ENCODE results near the gene TRIM74.
"Not testable (repeated sequence)": the region's sequence is repeated elsewhere in the genome, so short reads cannot be mapped to it uniquely, and the experiment has no call there.

Gene TRIM74

DNA sequence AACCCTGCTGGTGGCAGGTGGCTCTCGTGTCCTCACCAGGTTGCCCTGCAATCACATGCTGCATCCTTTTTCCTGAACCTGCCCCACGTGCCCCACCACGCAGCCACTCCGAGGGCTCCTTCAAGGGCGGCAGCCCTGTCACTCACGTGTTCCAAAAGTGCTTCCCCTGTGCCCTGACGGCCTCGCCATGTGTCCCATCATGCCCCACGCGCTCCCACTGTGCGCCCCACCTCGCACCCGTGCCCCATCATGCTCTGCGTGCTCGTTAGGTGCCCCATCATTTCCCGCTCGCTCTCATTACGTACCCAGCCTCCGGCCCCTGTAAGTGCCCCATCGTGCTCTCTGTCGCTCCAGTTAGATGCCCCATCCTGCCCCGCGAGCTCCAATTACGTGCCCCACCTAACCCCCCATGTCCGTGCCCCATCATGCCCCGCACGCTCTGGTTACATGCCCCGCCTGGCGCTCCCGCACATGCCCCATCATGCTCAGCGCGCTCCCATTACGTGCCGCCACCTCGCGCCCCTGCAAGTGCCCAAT, at the start of gene TRIM74:
Gene TRIM74, minus strand, starts transcription at position 487 of the 537 bp plus-strand sequence. CDS start 3,309 bp downstream, outside the sequence.
- not testable (repeated sequence) for DNase-seq

DNA sequence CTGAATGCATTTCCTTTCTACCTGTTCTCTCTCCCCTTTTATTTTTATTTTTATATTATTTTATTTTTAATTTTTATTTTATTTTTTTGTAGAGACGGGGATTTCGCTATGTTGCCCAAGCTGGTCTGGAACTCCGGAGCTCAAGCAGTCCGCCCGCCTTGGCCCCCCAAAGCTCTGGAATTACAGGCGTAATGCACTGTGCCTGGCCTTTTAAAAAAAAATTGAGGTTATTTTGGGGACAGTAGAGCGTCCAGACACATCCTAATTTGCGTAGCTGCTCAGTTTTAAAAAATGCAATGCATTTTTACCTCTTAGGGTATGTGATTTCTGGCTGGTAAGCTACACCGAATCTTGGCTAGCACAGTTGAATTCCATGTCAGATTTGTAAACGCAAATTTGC, 37.2 kb upstream of the TRIM74 start:
- DNase-seq, result not testable (repeated sequence)

DNA sequence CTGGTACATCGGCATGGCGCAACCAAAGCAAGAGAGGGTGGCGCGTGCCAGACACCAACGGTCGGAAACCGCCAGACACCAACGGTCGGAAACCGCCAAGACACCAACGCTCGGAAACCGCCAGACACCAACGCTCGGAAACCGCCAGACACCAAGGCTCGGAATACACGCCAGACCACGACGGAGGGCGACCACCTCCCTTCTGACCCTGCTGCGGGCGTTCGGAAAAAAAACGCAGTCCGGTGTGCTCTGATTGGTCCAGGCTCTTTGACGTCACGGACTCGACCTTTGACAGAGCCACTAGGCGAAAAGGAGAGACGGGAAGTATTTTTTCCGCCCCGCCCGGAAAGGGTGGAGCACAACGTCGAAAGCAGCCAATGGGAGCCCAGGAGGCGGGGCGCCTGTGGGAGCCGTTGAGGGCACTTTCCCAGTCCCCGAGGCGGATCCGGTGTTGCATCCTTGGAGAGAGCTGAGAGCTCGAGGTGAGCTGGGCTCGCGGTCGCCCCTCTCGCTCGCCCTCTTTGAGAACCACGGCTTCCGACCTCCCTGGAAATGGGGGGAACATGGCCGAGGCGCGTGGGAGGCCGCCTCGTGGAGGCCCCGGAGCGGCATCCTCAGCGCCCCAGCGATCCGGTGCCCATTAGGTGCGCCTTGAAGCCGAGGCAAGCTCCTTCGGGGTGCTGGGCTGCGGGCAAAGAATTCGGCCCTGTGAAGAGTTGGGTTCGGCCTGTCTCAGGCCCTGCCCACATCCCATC, 36.6 kb upstream of the TRIM74 start:
- DNase-seq, result not testable (repeated sequence)

DNA sequence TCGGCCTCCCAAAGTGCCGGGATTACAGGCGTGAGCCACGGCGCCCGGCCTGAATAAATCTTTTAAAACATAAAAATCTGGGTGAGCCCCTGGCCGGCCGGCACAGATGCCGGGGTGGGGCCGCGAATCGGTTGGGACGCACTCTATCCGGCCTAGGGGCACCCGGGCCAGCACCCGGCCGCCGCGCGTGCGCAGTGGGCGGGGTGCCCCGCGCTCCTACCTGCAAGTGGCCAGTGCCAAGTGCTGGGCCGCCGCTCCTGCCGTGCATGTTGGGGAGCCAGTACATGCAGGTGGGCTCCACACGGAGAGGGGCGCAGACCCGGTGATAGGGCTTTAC, 36.1 kb upstream of the TRIM74 start:
- not testable (repeated sequence) for DNase-seq

DNA sequence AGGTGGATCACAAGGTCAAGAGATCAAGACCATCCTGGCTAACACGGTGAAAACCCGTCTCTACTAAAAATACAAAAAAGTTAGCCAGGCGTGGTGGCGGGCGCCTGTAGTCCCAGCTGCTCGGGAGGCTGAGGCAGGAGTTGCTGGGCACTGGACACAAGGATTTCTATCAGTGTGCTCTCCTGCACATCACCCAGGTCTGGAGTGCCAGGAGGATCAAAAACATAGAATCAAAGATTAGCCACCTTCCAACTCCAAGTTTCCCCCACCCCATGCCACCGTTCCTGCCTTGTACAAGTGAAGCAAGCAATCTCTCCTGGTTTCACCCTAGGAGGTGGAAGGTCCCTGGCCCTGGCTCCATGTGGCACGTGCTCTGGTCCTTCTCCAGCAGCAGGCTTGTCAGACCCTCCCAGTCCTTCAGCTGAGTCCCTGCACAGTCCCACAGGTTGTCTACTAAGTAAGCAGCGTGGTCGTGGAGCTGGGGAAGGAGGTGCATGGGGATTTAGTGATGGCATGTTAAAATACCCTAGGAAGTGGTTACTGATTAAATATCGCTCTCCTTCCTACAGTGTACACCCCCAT, 28.7 kb upstream of the TRIM74 start:
- not testable (repeated sequence) for DNase-seq

DNA sequence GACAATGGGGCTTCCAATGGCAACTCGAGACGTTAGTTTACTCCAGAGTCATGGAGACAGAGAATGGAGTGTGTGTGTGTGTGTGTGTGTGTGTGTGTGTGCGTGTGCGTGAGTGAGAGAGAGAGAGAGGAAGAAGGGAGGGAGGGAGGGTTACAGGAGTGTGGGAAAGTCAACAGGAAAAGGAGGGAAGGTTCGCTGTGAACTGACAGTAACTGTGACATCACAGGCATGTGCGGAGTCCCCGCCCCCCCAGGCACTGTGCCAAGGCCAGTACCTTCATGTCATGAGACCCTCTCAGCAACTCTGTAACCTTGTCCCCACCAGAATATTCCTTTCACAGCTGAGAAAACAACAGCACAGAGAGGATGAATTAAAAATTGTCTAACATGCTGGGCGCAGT, 28.2 kb upstream of the TRIM74 start:
- DNase-seq, result not testable (repeated sequence)

DNA sequence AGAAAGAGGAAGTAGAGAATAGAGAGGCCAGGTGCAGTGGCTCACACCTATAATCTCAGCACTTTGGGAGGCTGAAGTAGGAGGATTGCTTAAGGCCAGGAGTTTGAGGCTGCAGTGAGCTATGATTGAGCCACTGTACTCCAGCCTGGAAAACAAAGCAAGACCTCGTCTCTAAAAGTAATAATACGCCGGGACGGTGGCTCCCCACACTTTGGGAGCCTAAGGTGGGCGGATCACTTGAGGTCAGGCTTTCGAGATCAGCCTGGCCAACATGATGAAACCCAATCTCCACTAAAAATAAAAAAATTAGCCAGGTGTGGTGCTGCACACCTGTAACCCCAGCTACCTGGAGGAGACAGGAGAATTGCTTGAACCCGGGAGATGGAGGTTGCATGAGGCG, 26.2 kb upstream of the TRIM74 start:
- DNase-seq, result not testable (repeated sequence)

DNA sequence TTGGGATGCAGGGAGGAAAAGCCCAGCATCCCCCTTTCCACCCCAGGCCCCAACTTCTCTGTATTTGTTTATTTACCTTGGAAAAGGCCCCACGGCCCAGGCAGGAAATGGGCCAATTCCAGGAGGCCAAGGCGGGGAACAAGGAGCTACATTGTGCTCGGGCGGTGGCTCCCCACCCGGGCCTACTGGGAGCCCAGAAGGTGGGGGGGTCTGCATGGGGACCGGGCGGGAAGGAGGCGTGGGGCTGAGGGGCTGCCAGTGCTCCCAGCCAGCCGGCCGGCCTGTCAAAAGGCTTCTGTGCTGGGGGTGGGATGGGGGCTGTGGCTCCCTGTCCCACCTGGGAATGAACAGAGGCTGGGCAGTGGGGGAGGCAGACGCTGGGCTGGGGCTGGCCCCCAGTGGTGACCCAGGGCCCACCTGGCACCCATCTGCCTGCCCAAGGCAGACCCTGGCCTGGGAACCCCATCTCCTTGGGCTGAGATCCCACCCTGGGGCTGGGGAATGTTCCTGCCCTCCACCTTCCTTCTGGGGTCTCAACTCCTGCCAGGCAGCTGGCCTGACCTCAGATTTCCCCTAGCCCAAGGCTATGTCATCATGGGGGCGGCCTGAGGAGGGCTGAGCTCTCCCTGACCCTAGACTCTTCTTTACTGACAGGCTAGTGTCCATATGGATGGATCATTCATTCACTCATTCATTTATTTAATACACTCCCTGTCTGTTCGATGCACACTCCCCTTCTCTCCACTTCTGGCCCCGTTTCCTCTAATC, 21.1 kb upstream of the TRIM74 start:
- not testable (repeated sequence) for DNase-seq

DNA sequence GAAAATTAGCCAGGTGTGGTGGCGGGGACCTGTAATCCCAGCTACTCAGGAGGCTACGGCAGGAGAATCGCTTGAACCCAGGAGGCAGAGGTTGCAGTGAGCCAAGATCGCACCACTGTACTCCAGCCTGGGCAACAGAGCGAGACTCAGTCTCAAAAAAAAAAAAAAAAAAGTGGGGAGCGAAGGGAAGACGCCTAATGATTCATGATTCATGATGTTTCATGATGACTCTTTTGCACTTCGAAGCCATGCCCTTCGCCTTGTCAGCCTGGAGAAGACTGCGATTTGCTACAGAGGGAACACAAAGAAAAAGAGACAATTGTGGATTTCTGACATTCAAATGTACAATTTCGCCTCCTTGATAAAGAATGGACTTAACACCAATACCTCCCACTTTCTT, 12.8 kb upstream of the TRIM74 start:
- not testable (repeated sequence) for DNase-seq

DNA sequence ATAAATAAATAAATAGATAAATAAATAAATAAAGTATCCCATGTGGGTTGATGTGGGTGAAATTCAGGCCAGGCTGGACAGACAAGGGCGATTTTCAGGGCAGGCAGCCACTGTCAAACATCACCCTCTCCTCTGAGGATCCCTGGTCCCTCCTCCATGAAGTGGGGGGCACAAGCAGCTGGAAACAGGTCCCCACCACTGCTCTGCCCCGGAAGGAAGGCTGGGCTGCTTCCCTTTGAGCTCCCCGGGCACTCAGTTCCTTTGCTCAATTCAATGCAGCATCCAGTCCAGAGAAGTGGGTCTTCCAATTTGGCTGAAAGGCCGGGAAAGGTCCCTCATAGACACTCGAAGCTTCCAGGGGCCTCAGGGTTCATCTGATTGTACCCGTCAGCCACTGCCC, 11.1 kb upstream of the TRIM74 start:
- not testable (repeated sequence) for DNase-seq

DNA sequence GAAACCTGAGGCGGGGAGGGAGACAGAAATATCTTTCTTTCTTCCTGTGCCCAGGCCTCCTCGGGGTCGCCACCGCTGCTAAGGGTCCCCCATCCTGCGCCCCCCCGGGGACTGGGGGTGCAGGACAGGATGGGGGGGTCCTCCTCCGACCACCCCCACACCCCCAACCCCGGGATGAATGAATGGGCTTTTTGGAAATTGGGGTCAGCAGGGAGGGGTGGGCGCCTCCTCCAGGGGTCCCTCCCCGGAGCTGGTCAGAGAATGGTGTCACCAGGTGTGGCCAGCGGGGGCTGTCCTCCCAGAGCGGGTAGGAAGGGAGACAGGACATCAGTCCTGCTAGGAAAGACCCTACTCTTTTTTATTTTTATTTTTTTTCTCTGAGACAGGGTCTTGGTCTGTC, 7.2 kb upstream of the TRIM74 start:
- not testable (repeated sequence) for DNase-seq

DNA sequence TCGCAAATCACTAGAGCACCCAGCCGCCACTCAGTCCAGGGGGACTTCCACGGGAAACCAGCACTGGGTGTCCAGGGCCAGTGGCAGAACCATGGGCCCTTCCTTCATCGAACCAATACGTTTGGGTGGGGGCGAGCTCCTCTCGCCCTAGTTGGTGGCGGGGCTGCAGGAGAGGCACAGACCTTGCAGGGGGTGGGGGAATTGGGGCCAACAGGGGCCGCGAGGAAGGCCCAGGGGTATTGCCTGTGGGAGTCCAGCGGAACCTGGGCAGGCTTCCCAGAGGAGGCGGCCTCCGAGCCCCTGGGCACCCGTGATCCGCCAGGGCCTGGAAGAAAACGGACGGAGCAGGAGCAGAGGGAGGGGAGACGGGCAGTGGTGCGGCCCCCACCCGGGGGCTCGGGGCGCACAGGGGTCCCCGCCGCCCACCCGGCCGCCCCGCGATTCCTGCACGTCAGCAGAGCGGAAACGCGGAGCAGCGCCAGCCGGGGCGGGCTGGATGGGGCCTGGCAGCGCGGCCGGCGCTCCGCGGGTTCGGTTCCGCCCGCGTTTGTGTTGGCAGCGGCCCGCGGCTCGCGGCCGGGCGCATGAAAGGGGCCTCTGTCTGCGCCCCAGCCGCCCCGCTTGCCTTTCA, 6.5 kb upstream of the TRIM74 start:
- not testable (repeated sequence) for DNase-seq

DNA sequence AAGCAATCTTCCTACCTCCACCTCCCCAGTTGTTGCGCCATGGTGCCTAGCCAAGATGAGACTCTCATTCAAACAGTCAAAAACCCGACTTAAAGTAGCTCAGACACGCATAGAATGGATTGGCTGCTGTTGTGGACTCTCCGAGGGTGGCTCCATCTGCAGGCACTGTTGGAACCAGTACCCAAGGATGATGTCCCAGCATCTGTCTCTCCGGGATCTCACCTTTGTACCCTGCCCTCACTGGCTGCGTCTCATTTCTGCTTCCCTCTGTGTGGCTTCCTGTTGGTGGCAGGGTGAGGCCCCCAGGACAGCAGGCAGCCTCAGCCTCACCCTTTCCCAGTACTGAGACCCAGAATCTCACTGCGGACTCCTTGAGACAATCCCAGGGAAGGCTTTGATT, 5.5 kb upstream of the TRIM74 start:
- not testable (repeated sequence) for DNase-seq

DNA sequence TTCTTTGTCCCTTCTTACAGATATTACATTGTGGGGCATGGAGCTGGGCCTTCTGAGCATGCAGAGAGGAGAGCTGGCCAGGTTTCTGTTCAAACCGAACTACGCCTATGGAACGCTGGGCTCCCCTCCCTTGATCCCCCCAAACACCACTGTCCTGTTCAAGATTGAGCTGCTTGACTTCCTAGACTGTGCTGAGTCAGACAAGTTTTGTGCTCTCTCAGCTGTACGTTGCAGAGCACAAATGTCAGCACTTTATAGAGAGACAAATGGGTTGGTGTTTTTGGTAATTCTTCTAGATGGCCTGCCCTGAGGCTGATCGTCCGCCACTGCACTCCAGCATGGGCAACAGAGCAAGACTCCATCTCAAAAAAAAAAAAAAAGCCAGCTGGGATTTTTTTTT, 2.2 kb upstream of the TRIM74 start:
- DNase-seq, result not testable (repeated sequence)

DNA sequence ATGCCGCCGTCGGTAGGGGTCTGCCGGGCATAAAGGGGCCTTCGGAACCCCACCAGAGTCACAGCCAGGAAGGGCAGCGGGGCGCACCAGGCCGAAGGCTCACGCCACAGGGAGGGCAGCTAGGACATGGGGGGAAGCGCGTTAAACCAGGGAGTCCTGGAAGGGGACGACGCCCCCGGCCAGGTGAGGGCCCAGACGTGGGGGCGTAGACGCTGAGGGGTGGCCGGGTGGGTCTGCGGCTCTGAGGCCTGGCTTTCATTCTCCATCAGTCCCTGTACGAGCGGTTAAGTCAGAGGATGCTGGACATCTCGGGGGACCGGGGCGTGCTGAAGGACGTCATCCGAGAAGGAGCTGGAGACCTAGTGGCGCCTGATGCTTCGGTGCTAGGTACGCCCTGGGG, 422 bp upstream of the TRIM74 start:
- DNase-seq, result not testable (repeated sequence)

DNA sequence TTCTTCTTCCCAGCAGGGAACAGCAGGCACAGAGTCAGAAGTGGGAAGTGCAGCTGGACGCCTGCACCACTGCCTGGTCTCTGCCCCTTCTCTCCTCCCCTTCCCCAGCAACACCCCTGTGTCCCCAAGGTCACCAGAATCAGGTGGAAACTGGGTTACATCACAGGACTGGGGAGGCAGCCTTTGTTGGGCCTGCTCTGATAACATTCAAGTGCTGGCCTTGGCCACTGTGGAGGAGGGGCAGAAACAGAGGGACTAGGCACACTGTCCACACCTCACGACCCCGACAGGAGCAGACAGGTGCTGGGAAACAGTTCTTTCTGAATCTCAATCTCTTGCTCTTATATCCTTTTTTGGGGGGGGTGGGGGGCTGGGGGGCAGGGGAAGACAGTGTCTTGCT, 2.4 kb downstream of the TRIM74 start:
- not testable (repeated sequence) for DNase-seq

DNA sequence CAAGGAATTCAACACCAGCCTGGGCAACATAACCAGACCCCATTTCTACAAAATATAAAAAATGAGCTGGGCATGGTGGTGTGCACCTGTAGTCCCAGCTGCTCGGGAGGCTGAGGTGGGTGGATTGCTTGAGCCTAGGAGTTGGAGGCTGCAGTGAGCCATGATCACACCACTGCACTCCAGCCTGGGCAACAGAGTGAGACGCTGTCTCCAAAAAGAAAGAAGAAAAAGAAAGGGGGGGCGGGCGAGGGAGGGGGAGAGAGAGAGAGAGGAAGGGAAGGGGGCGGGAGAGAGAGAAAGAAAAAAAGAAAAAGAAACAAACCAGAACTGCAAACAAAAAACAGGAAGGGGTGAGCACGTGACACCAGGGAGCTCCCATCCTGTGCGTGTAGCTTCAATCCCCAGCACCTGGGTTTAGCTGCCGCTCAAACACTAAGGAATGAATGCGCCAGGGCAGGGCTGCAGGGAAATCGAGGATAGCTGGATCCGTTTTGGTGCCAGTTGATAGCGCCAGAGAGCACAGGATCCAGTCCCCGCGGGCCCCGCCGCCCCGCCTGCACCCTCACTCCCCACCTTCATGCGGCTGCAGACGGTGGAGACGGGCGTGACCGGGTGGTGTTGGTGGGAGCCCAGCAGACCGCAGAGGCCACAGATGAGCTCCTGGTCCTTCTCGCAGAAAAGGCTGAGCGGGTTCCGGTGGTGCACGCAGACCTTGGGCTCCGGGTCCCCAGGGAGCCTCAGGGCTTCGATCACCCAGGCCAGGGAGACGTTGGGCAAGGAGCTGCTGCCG, 3.9 kb downstream of the TRIM74 start:
- DNase-seq, result not testable (repeated sequence)

DNA sequence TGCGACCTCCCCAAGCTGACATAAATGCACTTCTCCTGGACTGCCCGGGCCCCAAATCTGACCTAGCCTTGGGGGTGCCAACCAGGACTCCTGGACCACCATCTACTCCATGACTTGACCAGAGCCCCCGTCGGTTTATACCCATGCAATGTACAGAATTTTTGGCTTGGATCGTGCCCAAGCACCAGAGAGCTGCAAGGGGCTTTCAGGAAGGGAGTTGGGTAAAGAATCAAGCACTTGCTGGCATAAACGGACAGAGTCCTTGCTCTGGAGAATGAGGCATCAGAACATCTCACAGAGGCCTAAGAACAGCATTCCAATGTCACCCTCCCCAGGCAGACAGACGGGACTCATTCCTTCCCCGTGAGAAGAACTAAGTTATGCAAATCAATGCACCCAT, 6.2 kb downstream of the TRIM74 start:
- DNase-seq, result not testable (repeated sequence)

DNA sequence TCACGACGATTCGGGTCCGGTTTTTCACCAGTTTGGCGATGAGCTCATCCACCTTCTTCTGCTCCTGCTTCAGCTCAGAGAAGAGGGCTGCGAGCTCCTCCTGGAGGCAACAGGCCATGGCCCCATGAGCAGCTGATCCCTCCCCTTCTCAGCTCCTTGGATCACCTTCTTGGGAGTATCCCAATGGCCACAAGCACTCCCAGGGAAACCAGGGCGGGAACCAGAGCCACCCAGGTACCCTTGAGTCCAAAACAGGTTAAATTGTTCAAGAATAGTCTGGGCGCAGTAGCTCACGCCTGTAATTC, 8.0 kb downstream of the TRIM74 start:
- DNase-seq, result not testable (repeated sequence)

DNA sequence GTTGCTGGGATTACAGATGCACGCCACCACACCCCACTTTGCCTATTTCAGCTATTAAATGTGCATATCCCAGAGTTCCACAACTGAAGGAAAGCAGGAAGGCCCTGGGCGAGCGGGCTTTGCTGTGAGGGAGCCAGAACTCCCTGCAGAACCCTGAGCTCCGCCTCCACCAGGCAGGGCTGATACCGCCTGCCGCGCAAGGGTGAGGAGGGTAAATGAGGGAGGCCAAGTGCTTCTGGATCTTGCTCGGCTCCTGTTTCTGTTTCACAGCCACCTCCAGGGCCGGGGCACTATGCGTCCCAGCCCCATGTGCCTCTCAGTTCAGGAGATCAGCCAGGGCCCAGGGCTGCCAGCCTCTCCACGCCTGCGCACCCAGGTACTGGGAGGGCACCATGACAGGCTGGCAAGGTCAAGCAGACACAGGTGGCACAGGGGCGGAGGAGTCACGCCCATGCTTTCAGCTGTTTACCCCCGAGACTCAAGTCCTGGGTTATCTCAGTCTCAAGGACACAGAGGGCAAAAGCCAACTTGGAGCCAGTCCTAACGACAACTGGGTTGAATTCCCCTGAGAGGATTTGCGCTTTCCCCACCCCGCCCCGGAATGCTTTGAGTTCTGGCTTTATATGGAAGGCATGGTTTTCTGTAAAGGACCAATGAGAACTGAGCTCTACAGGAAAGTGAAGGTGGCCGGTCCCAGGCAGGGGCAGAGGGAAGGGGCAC, 8.5 kb downstream of the TRIM74 start:
- not testable (repeated sequence) for DNase-seq

DNA sequence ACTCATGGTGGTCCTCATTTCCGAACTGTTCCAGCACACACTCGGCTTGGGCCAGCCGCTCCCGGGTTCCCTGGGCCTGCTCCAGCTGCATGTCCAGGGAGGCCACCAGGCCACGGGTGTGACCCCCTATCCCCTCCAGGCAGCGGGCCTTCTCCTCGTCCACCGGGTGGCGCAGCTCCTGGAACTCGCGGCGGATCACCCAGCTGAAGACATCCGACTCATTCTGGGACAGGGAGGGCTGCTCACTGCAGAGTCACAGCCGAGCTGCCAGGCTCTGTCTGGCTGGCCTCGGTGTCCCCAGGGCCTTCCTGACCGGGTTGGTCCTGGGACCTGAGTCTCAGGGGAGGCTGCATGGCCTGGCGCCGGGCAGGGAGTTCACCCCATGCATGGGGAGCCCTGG, 9.2 kb downstream of the TRIM74 start:
- DNase-seq, result not testable (repeated sequence)

All from AML-193 (cell line).